Activated naive CD4-positive, alpha-beta T cell treated with Interleukin-2 at 50 U/mL for 16 hours (primary cell): ENCODE results near the gene TM9SF4.
"Not testable (repeated sequence)": the region's sequence is repeated elsewhere in the genome, so short reads cannot be mapped to it uniquely, and the experiment has no call there.

Experiments
- DNase-seq: peaks from one replicate; pipeline ENCODE4 v3.0.0-alpha.2; 2020

The TM9SF4 gene

DNA sequence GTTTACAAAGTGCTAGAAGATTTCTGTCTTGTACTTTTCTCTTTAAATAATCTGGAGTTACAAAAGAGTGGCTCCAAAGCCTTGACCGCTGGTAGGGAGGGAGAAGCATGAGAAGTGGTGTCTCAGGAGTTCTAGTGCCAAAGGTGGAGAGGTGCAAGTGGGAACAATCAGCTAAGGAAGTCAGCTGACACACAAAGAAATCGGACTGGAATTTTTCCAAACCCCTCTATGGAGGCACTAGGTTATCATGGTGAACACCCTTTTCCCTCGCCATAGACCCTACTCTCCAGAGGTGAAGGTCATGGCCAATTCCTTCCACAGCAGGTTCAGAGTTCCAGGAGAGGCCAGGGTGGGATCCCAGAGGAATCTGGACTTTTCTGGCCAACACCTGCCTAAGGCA is 83.2 kb downstream of the TM9SF4 start:
- no peak for DNase-seq

GRCh38 chr20:32193336-32193735 is 83.8 kb downstream of the TM9SF4 start:
- DNase-seq: not testable (repeated sequence)

- no peak for DNase-seq
These were observed 84.5 kb downstream of the TM9SF4 start for GRCh38 chr20:32193996-32194395.

DNA sequence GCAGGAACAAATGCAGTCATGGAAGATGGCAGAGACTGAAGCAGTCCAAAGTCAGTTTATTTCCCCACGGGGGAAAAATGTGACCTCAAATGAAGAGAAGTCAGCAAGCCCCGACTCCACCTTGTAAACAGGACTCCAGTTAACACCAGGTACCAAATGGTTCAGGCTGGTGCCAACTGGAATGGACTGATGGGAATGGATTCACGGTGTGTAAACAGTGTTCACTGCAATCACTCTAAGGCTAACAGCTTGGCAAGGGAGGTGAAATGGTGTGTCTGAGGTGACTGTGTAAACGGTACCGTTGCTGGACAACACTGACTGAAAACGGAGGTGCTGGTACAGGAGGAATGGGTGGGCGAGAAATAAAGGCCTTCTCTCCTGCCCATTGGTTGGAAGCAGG is 86.1 kb downstream of the TM9SF4 start:
- no peak for DNase-seq

DNA sequence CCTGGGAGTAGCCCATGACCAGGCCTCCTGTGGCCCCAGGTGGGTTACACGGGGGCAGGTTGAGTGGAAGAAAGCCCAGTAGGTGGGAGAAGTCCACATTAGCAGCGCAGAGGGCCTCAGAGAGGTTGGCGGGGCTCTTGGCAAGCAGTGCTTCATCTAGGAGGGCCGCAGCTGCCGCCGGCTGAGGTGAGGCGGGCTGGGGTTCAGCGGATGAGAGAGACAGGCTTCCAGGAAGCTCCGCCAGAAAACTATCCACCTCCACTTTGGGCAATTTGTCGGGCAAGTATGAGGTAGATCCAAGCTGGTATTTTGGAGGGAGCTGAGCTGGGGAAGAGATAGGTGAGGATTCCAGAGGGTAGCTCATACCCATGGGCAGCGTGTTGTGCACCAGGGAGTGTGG is 87.1 kb downstream of the TM9SF4 start:
- DNase-seq: not testable (repeated sequence)

GRCh38 chr20:32197136-32197535 is 87.6 kb downstream of the TM9SF4 start:
- not testable (repeated sequence) for DNase-seq

- no peak for DNase-seq
These were observed 89.5 kb downstream of the TM9SF4 start for GRCh38 chr20:32199006-32199405.

DNA sequence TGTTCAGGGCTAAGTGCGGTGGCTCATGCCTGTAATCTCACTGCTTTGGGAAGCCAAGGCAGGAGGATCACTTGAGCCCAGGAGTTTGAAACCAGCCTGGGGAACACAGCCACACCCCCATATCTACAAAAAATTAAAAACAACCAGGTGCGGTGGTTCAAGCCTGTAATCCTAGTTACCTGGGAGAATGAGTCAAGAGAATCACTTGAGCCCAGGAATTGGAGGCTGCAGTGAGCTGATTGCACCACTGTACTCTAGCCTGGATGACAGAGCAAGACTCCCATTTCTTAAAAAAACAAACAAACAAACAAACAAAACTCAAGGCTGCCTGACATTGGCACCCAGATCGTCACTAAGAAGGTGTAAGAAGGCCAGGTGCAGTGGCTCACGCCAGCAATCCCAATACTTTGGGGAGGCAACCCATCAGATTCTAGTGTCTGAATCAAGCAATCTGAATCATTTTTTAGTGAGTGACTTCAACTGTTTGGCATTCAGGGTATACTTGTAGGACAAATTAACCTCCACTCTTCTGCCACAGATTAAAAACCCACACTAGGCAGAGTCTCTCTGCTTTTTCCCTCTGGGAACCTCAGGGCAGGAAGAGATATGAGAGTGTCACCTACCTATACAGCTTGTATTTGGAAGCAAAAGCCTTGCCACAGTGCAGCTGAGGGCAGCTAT is 91.9 kb downstream of the TM9SF4 start:
- no peak for DNase-seq

GRCh38 chr20:32201977-32202363 is 92.5 kb downstream of the TM9SF4 start:
- no peak for DNase-seq

GRCh38 chr20:32203356-32204204 is 94.1 kb downstream of the TM9SF4 start:
- peak; percentile 37 for DNase-seq

DNA sequence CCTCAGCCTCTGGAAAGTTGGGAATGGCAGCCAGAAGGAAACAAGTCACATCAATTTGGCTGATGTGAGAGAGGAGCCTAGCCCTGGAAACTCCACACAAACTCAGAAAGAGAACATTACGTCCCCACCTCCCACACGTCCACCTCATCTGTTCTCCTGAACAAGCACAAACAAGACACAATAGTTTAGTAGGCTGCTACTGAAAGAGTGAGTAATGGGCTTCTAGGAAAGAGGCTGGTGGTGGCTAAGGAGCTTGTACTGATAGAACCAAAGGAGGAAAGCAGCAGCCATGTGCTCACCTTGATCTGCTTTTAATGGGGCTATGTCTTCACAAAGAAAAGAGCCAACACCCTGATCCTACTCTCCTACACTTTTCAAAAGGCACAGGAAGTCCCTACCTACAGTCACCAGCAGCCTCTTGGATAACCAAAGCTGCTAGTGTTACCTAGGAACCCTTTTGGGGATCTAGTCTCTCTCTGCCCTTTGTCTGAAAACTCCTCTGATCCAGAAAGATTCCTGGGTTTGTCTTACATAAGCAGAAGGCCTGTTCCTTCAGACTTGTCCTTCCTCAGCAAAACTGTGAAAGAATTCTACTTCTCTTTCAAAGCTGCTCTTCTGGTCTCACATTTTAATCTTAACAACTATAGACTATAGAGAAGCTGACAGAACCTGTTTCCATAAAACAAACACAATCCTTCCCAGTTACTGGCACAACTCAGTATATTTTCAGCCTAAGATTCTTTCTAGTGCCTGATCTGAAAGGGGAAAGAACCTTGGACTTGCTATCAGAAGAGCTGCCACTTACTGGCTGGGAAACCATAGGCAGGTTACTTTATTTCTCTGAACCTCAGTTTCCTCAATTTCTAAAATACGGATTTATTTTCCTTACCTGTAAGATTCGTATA is 94.9 kb downstream of the TM9SF4 start:
- peak; percentile 84 for DNase-seq

DNA sequence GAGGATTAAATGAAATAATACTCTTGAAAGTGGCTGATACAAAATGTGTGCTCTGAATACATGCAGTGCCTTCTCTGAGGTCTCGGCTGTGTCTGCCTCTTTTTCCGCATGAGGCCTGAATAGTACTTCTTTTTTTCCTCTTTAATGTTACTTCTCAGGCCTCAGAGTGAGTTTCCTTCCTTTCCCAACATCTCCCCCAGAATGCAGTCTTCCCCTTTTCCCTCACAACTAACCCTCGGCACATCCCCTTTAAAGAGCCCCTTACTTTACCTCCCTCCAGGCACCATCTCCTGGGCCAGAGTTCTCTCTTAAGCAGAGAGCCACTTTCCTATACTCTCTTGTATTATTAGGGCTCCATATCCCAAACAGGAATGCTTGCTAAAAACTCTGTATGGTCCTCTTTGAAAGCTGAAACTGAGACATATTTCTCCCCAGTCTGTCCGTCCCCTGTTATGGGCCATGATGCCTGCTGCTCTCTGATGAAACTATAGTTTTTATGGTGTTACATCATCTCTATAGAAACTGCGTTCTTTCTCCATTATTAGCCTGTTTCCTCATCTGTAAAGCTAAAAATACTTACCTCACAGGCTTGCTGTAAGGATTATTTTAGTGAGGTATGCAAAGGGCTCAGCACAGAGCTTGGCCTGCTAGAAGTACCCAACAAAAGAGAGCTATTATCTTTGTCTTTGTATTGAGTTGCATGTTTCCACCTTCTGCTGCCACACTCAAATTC is 95.8 kb downstream of the TM9SF4 start:
- DNase-seq: no peak

DNA sequence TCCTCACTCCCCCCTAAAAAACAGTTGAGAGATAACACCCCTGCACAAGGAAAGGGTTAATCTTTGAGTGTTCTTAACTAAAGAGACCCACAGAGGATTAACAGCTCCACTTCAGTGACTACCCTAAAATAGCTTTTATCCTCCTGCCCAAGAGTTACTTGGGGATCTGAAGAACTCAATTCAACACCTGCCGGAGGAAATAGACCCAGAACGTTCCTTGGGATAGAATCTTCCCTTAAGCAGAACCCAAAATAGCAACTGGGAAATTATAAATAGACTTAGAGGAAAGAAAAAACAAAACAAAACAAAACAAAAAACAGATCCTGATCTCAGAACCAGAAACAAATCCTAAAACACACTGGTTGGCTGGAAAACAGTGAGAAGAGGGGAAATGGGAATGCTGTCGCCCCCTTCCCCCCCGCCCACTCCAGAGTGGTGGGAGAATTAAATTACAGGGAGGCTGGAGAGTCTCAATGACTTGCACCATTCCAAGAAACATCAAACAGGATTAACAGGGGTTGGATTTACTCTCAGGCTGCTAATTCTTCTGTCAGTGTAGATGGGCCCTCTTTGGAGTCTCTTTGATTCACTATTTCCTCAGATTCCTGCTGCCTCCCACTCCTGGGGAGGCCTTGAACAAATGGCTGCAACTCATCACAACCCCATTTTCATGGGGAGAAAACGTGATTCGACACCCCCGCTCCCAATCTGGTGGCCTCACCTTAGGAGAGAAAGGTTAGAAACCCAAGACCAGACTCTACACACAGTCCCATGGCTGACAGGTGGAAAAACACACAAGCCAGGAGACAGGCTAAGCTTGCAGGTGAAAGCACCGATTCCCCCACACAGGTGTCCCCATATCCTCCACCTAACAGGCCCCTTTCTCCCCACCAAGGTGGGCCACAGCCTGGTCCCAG is 96.6 kb downstream of the TM9SF4 start:
- peak; percentile 42 for DNase-seq

- peak; percentile 40 for DNase-seq
These were observed 97.5 kb downstream of the TM9SF4 start for GRCh38 chr20:32206760-32207625.

- peak; percentile 91 for DNase-seq
These were observed 98.3 kb downstream of the TM9SF4 start, which contains the start of the genes PLAGL2 and POFUT1 for GRCh38 chr20:32207626-32208498. TSS of gene PLAGL2 (minus strand) at chr20:32207743. CDS start at chr20:32202178, 5,565 bp downstream. TSS of gene POFUT1 (plus strand) at chr20:32207880. CDS start at chr20:32207942, 62 bp downstream.

GRCh38 chr20:32208499-32209154 is 99.1 kb downstream of the TM9SF4 start:
- no peak for DNase-seq

- no peak for DNase-seq
These were observed 100.5 kb downstream of the TM9SF4 start for GRCh38 chr20:32209850-32210605.

- DNase-seq: no peak
These were observed 104.4 kb downstream of the TM9SF4 start for GRCh38 chr20:32213870-32214269.
